Measurements from ENCODE around the gene CAPN12.

Gene CAPN12

GRCh38 chr19:38695832-38696728, 48.2 kb downstream of the CAPN12 start:
- no peak for DNase-seq (ENCODE audit: low read depth)

GRCh38 chr19:38695317-38695683, 49.0 kb downstream of the CAPN12 start:
- no peak for DNase-seq (ENCODE audit: low read depth)

GRCh38 chr19:38693380-38694223, 50.7 kb downstream of the CAPN12 start:
- no peak for DNase-seq (ENCODE audit: low read depth)

- DNase-seq (ENCODE audit: low read depth): no peak
Measured at GRCh38 chr19:38692458-38693379, 51.6 kb downstream of the CAPN12 start.

GRCh38 chr19:38691938-38692457, 52.3 kb downstream of the CAPN12 start:
- DNase-seq (ENCODE audit: low read depth): no peak

GRCh38 chr19:38690832-38691231, 53.4 kb downstream of the CAPN12 start:
- no peak for DNase-seq (ENCODE audit: low read depth)

- DNase-seq (ENCODE audit: low read depth): no peak
Measured at GRCh38 chr19:38690146-38690545, 54.1 kb downstream of the CAPN12 start.

GRCh38 chr19:38687837-38688378, 56.4 kb downstream of the CAPN12 start:
- DNase-seq (ENCODE audit: low read depth): no peak

GRCh38 chr19:38686530-38686888, 57.8 kb downstream of the CAPN12 start:
- DNase-seq (ENCODE audit: low read depth): no peak

- DNase-seq (ENCODE audit: low read depth): no peak
Measured at GRCh38 chr19:38685666-38686529, 58.4 kb downstream of the CAPN12 start.

GRCh38 chr19:38684862-38685665, 59.2 kb downstream of the CAPN12 start:
- no peak for DNase-seq (ENCODE audit: low read depth)

- DNase-seq (ENCODE audit: low read depth): no peak
Measured at GRCh38 chr19:38684078-38684861, 60.0 kb downstream of the CAPN12 start.

- DNase-seq (ENCODE audit: low read depth): no peak
Measured at GRCh38 chr19:38683393-38684077, 60.7 kb downstream of the CAPN12 start.

GRCh38 chr19:38682872-38683392, 61.3 kb downstream of the CAPN12 start:
- DNase-seq (ENCODE audit: low read depth): no peak

GRCh38 chr19:38682195-38682867, 61.9 kb downstream of the CAPN12 start:
- no peak for DNase-seq (ENCODE audit: low read depth)
